PC-3 (cell line): ENCODE data around the gene PIGV. TPM values are rescaled to one million over a fixed set of nuclear protein-coding genes. Genes with fewer than 3 reads are reported as not detected.
A peak's percentile ranks its signal among the peaks of the same experiment; 100 is the strongest.

Experiments
- ATAC-seq: fragments of 200-7000 bp; cut with Tn5 transposase; 2 replicates; pipeline ENCODE4 v1.9.1; 2020; ENCODE audit warnings: mild to moderate bottlenecking, moderate library complexity
- BruUV-seq: library from RNA; stranded (reverse); fragments of 400-500 nt; replicated peaks from 2 replicates; lab custom pipeline; 2021; lab: Mats Ljungman, UMichigan
- CTCF ChIA-PET: fragments of 300-600 bp; sonication (Branson Sonifier 250); formaldehyde crosslinking; loops from one replicate; lab custom pipeline; 2022; ENCODE audit warnings: antibody characterized with exemption; lab: Charles Lee
- POLR2A ChIA-PET: fragments of 300-600 bp; sonication (Branson Sonifier 250); formaldehyde crosslinking; loops from one replicate; lab custom pipeline; 2022; ENCODE audit warnings: antibody characterized with exemption; ENCODE audit not compliant: unreplicated experiment; lab: Charles Lee
- DNase-seq: peaks from one replicate; pipeline ENCODE4 v3.0.0-alpha.2; 2015
- H2AFZ ChIP-seq: fragments of 300-600 bp; sonication (generic); 2 replicates; pipeline ENCODE4 v1.6.0; 2016; ENCODE audit warnings: antibody characterized with exemption, low read length
- H3F3A ChIP-seq: fragments of 300-600 bp; sonication (generic); one replicate; pipeline ENCODE4 v1.6.0; 2017; ENCODE audit warnings: antibody characterized with exemption, low read length, control low read depth, mild to moderate bottlenecking; ENCODE audit not compliant: unreplicated experiment
- H3K27ac ChIP-seq: fragments of 300-600 bp; sonication (generic); 2 replicates; pipeline ENCODE4 v1.5.1; 2016; ENCODE audit warnings: mild to moderate bottlenecking, low read length
- H3K27me3 ChIP-seq: fragments of 300-600 bp; sonication (generic); 2 replicates; pipeline ENCODE4 v1.6.1; 2016; ENCODE audit warnings: low read length, mixed read lengths
- H3K36me3 ChIP-seq: fragments of 300-600 bp; sonication (generic); 2 replicates; pipeline ENCODE4 v1.6.1; 2016; ENCODE audit warnings: low read depth, mixed run types, low read length, mixed read lengths
- H3K4me1 ChIP-seq: fragments of 300-600 bp; sonication (generic); 2 replicates; pipeline ENCODE4 v1.5.1; 2016; ENCODE audit warnings: low read length; ENCODE audit not compliant: insufficient read depth
- H3K4me2 ChIP-seq: fragments of 300-600 bp; sonication (generic); 2 replicates; pipeline ENCODE4 v1.6.0; 2016; ENCODE audit warnings: low read length
- H3K4me3 ChIP-seq: fragments of 300-600 bp; sonication (generic); 2 replicates; pipeline ENCODE4 v1.5.1; 2016; ENCODE audit warnings: mild to moderate bottlenecking, low read length, mixed read lengths
- H3K79me2 ChIP-seq: fragments of 300-600 bp; sonication (generic); 2 replicates; pipeline ENCODE4 v1.6.1; 2017; ENCODE audit warnings: low read length, mixed read lengths
- H3K9ac ChIP-seq: fragments of 300-600 bp; sonication (generic); 2 replicates; pipeline ENCODE4 v1.6.0; 2016; ENCODE audit warnings: mild to moderate bottlenecking, low read length
- H3K9me2 ChIP-seq: fragments of 300-600 bp; sonication (generic); replicated peaks from 2 replicates; pipeline ENCODE4 v1.6.1; 2016; ENCODE audit warnings: mixed run types, low read length, mixed read lengths
- H3K9me3 ChIP-seq: fragments of 300-600 bp; sonication (generic); 2 replicates; pipeline ENCODE4 v1.6.1; 2016; ENCODE audit warnings: low read length, mixed read lengths
- H4K20me1 ChIP-seq: fragments of 300-600 bp; sonication (generic); 2 replicates; pipeline ENCODE4 v1.6.1; 2016; ENCODE audit warnings: low read length, mixed read lengths
- EZH2 ChIP-seq: fragments of 300-600 bp; sonication (generic); IDR thresholded peaks from one replicate; pipeline ENCODE4 v1.6.1; 2017; ENCODE audit warnings: antibody characterized with exemption, mild to moderate bottlenecking, low read length; ENCODE audit not compliant: unreplicated experiment
- EZH2phosphoT487 ChIP-seq: fragments of 300-600 bp; sonication (generic); IDR thresholded peaks from 2 replicates; pipeline ENCODE4 v1.6.1; 2018; ENCODE audit warnings: mild to moderate bottlenecking, antibody characterized with exemption, low read length, borderline replicate concordance
- intact Hi-C: fragments of 100-400 bp; cut with micrococcal nuclease; formaldehyde crosslinking; loops from 2 replicates; pipeline ENCODE4 v1.9.0; 2023
- total RNA-seq: library from RNA; depleted of rRNA; stranded (reverse); fragments of >200 nt; gene quantifications from 2 replicates; pipeline ENCODE4 v1.2.3, GENCODE V29; 2014
- TF ChIP-seq, protein P1 (sequence below): fragments of 300-600 bp; sonication (generic); conservative IDR thresholded peaks from 2 replicates; pipeline ENCODE4 v1.5.1; 2017; ENCODE audit warnings: antibody characterized with exemption, low read depth, mild to moderate bottlenecking, low read length

The PIGV gene
- total RNA-seq, 1 experiment from 2014 or later, result 6.0 TPM

- Histone ChIP-seq H3K27me3 (no peaks in the 10 kb centered on the region), H3K79me2 (no peaks in the 10 kb centered on the region; the same call in 1 of the 2 replicates), H3K9me3 (no peaks in the 10 kb centered on the region), H3K9me2 (no peaks in the 10 kb centered on the region), H3K4me2 (no peak overlapping the region), H3K9ac (no peak overlapping the region), H3K4me1 (peaks cover 18% of the 10 kb centered on the region), H3K4me3 (no peak overlapping the region), H2AFZ (no peak overlapping the region), H4K20me1 (no peaks in the 10 kb centered on the region), H3K27ac (no peak overlapping the region), H3K36me3 (peaks cover 78% of the 10 kb centered on the region), H3F3A (no peaks in the 10 kb centered on the region)
- TSS peak; percentile 13 for BruUV-seq
- ChIA-PET POLR2A (no interaction called here), CTCF (no interaction called here)
- no peak for DNase-seq
- intact Hi-C loops, result no loop called here
- TF ChIP-seq EZH2phosphoT487 (no peak), EZH2 (no peak)
- TF ChIP-seq, protein P1, sequence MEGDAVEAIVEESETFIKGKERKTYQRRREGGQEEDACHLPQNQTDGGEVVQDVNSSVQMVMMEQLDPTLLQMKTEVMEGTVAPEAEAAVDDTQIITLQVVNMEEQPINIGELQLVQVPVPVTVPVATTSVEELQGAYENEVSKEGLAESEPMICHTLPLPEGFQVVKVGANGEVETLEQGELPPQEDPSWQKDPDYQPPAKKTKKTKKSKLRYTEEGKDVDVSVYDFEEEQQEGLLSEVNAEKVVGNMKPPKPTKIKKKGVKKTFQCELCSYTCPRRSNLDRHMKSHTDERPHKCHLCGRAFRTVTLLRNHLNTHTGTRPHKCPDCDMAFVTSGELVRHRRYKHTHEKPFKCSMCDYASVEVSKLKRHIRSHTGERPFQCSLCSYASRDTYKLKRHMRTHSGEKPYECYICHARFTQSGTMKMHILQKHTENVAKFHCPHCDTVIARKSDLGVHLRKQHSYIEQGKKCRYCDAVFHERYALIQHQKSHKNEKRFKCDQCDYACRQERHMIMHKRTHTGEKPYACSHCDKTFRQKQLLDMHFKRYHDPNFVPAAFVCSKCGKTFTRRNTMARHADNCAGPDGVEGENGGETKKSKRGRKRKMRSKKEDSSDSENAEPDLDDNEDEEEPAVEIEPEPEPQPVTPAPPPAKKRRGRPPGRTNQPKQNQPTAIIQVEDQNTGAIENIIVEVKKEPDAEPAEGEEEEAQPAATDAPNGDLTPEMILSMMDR, result no peak
- ATAC-seq, result no peak
Measured at GRCh38 chr1:26779098-26779668, 8.6 kb upstream of the PIGV start.

GRCh38 chr1:26780344-26780957, 7.3 kb upstream of the PIGV start:
- no peak for DNase-seq
- no peaks in the 10 kb centered on the region for H4K20me1 ChIP-seq
- no peaks in the 10 kb centered on the region for H3F3A ChIP-seq
- CTCF ChIA-PET, result no interaction called here
- no peaks in the 10 kb centered on the region for H3K9me3 ChIP-seq
- ATAC-seq, result no peak
- POLR2A ChIA-PET, result no interaction called here
- no peaks in the 10 kb centered on the region; the same call in 1 of the 2 replicates for H3K79me2 ChIP-seq
- H2AFZ ChIP-seq, result no peak overlapping the region
- H3K36me3 ChIP-seq, result peaks cover 66% of the 10 kb centered on the region
- H3K27ac ChIP-seq, result no peak overlapping the region
- H3K4me1 ChIP-seq, result peaks cover 19% of the 10 kb centered on the region
- H3K4me3 ChIP-seq, result no peak overlapping the region
- H3K9ac ChIP-seq, result no peak overlapping the region
- no TSS peak for BruUV-seq
- intact Hi-C loops, result no loop called here
- TF ChIP-seq, protein P1, result no peak
- no peaks in the 10 kb centered on the region for H3K9me2 ChIP-seq
- H3K4me2 ChIP-seq, result no peak overlapping the region
- H3K27me3 ChIP-seq, result no peaks in the 10 kb centered on the region

DNA sequence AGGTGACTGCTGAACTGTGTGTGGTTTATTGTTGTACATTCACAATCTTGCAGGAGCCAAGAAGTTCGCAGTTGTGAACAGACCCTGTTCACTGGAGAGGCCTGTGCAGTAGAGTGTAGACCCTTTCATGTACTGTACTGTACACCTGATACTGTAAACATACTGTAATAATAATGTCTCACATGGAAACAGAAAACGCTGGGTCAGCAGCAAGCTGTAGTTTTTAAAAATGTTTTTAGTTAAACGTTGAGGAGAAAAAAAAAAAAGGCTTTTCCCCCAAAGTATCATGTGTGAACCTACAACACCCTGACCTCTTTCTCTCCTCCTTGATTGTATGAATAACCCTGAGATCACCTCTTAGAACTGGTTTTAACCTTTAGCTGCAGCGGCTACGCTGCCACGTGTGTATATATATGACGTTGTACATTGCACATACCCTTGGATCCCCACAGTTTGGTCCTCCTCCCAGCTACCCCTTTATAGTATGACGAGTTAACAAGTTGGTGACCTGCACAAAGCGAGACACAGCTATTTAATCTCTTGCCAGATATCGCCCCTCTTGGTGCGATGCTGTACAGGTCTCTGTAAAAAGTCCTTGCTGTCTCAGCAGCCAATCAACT, 6.4 kb upstream of the PIGV start:
- no peak overlapping the region for H3K27ac ChIP-seq
- intact Hi-C loops, result no loop called here
- BruUV-seq, result no TSS peak
- CTCF ChIA-PET, result no interaction called here
- H2AFZ ChIP-seq, result no peak overlapping the region
- H3K9me2 ChIP-seq, result no peaks in the 10 kb centered on the region
- no peaks in the 10 kb centered on the region for H3K27me3 ChIP-seq
- no peaks in the 10 kb centered on the region; the same call in 1 of the 2 replicates for H3K79me2 ChIP-seq
- POLR2A ChIA-PET, result no interaction called here
- H3K9me3 ChIP-seq, result no peaks in the 10 kb centered on the region
- DNase-seq, result no peak
- H4K20me1 ChIP-seq, result no peaks in the 10 kb centered on the region
- H3F3A ChIP-seq, result peaks cover under 1% of the 10 kb centered on the region
- H3K4me3 ChIP-seq, result no peak overlapping the region
- no peak overlapping the region for H3K4me2 ChIP-seq
- no peak overlapping the region for H3K9ac ChIP-seq
- H3K4me1 ChIP-seq, result peaks cover 26% of the 10 kb centered on the region
- TF ChIP-seq, protein P1, result no peak
- no peak for TF ChIP-seq EZH2phosphoT487
- TF ChIP-seq EZH2, result no peak
- no peak for ATAC-seq
- peaks cover 60% of the 10 kb centered on the region for H3K36me3 ChIP-seq
